ENCODE results near the gene PLS1.

DNA sequence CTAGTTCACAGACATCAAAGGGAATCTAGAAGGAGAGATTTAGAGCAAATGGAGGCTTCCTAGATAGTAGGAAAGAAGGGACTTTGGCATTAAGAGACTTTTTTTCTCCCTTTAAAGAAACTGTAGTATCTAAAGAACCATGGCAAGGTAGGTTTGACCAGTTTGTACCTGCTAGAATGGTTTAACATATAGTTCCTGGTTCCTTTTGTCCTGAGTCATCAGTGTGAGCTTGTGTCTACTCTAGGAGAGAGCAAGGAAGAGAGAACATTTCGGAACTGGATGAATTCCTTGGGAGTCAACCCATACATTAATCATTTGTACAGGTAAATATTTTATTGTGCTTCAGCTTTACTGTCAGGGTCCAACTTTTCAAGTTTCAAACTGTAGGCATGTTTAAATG is 98.0 kb downstream of the PLS1 start:
- TF ChIP-seq CTCF (IDR thresholded peaks at IDR 0.05) (no peak), POLR2AphosphoS5 (IDR thresholded peaks at IDR 0.05) (no peak), POLR2A (IDR thresholded peaks at IDR 0.05) (no peak)
